Sigmoid colon (tissue), 7 donors: ENCODE measurements around the gene BHLHA15. TPM values are rescaled to one million over a fixed set of nuclear protein-coding genes. Genes with fewer than 3 reads are reported as not detected.

Experiments
- DNase-seq: peaks from one replicate; pipeline ENCODE4 v3.0.0-alpha.2; 2019
- H3K27ac ChIP-seq, 4 donors: fragments of 200-600 bp; sonication (generic); one replicate each; pipeline ENCODE4 v1.5.1; 2016 to 2019; ENCODE audit warnings: mild to moderate bottlenecking in 1 of 4
- H3K27me3 ChIP-seq, 3 donors: fragments of 200-600 bp; sonication (generic); one replicate each; pipeline ENCODE4 v1.5.1; 2019; ENCODE audit warnings: mild to moderate bottlenecking in 1 of 3
- H3K36me3 ChIP-seq, 4 donors: fragments of 200-600 bp; sonication (generic); one replicate each; pipeline ENCODE4 v1.5.1; 2016 to 2019
- H3K4me1 ChIP-seq, 4 donors: fragments of 200-600 bp; sonication (generic); one replicate each; pipeline ENCODE4 v1.5.1; 2017 to 2019
- H3K4me3 ChIP-seq, 4 donors: fragments of 200-600 bp; sonication (generic); one replicate each; pipeline ENCODE4 v1.5.1; 2017 to 2019; ENCODE audit warnings: mild to moderate bottlenecking in 2 of 4, moderate library complexity in 1 of 4
- H3K9me3 ChIP-seq, 4 donors: fragments of 200-600 bp in 3 of 4; sonication (generic) in 3 of 4; one replicate each; pipeline versions ENCODE4 v1.5.1 to v1.6.1; 2013 to 2019
- EP300 ChIP-seq, 4 donors: sonication (generic); formaldehyde crosslinking; IDR thresholded peaks; one replicate each; pipeline ENCODE4 v1.6.1; 2017; ENCODE audit warnings: antibody characterized with exemption in 4 of 4
- POLR2A ChIP-seq, 2 donors: fragments of 450-650 bp; IDR thresholded peaks; one replicate each; pipeline ENCODE4 v1.6.1; 2016; ENCODE audit warnings: antibody characterized with exemption in 2 of 2, mild to moderate bottlenecking in 2 of 2, moderate library complexity in 2 of 2
- POLR2AphosphoS5 ChIP-seq, 4 donors: sonication (generic); formaldehyde crosslinking; IDR thresholded peaks; one replicate each; pipeline ENCODE4 v1.6.1; 2017; ENCODE audit warnings: antibody characterized with exemption in 4 of 4
- WGBS, 2 donors: extraction: QIAGEN DNeasy Blood & Tissue Kit; methylation state at CpG; one replicate each; pipeline ENCODE4 v1.1.7; 2013; 5-methylcytosine and 5-hydroxymethylcytosine counted together
- intact Hi-C: fragments of 100-400 bp; cut with DNase I; formaldehyde crosslinking; loops from one replicate; pipeline ENCODE4 v1.15.1; 2023
- polyA plus RNA-seq, 3 donors: library from polyadenylated mRNA; stranded (reverse); fragments of 200-250 nt; gene quantifications; one replicate each; pipeline ENCODE4 v1.2.3, GENCODE V29; 2013
- total RNA-seq, 4 donors: library from RNA; depleted of rRNA; stranded (reverse); fragments of >200 nt; gene quantifications; one replicate each; pipeline ENCODE4 v1.1.0, GENCODE V29; 2016
- TF ChIP-seq, protein P1 (sequence below), 4 experiments: fragments of 450-650 bp in 3 of 4; fragments of 200-600 bp in 1 of 4; IDR thresholded peaks; one replicate each; pipeline ENCODE4 v1.5.1; 2016 to 2019; ENCODE audit warnings: antibody characterized with exemption in 4 of 4, mild to moderate bottlenecking in 3 of 4, moderate library complexity in 2 of 4
- donor health status: healthy with polysubstance abuse.
- donor health status: Bipolar disorder and iron deficiency.
- donor health status: healthy.

The BHLHA15 gene
- total and polyA plus RNA-seq, 7 donors = 1.2 to 1.4 TPM; not detected in 5

GRCh38 chr7:98196706-98197605 lies 14.3 kb upstream of the BHLHA15 start:
- Histone ChIP-seq H3K9me3 (no peaks in the 10 kb centered on the region), H3K36me3 (peaks cover 7 to 46% (median 11%) of the 10 kb centered on the region in 4 donors), H3K27me3 (no peaks in the 10 kb centered on the region), H3K27ac (no peak overlapping the region), H3K4me3 (no peak overlapping the region), H3K4me1 (no peaks in the 10 kb centered on the region)
- DNase-seq = no peak
- WGBS, 2 donors = 87 to 93% methylated on average over 16 of the region's 16 CpGs
- TF ChIP-seq, protein P1, sequence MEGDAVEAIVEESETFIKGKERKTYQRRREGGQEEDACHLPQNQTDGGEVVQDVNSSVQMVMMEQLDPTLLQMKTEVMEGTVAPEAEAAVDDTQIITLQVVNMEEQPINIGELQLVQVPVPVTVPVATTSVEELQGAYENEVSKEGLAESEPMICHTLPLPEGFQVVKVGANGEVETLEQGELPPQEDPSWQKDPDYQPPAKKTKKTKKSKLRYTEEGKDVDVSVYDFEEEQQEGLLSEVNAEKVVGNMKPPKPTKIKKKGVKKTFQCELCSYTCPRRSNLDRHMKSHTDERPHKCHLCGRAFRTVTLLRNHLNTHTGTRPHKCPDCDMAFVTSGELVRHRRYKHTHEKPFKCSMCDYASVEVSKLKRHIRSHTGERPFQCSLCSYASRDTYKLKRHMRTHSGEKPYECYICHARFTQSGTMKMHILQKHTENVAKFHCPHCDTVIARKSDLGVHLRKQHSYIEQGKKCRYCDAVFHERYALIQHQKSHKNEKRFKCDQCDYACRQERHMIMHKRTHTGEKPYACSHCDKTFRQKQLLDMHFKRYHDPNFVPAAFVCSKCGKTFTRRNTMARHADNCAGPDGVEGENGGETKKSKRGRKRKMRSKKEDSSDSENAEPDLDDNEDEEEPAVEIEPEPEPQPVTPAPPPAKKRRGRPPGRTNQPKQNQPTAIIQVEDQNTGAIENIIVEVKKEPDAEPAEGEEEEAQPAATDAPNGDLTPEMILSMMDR (IDR thresholded peaks at IDR 0.05) = no peak
- no peak for TF ChIP-seq POLR2AphosphoS5 (IDR thresholded peaks at IDR 0.05)
- TF ChIP-seq POLR2A (IDR thresholded peaks at IDR 0.05) = no peak
- TF ChIP-seq EP300 (IDR thresholded peaks at IDR 0.05) = no peak
- intact Hi-C loops = no loop called here

DNA sequence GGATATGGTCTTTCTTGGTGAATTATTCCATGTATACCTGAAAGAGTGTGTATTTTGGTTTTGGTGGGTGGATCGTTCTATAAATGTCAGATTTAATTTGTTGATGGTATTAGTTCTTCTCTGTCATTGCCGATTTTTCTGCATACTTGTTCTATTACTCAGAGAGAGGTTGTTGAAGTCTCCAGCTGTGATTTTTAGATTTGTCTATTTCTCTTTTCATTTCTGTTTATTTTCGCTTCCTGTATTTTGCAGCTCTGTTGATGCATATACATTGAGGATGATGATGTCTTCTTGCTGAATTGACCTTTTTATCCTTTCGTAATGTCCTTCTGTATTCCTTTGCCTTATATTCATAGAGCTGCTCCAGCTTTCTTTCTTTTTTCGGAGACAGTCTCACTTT lies 12.1 kb upstream of the BHLHA15 start:
- Histone ChIP-seq H3K27ac (no peak overlapping the region), H3K9me3 (no peaks in the 10 kb centered on the region), H3K4me1 (no peaks in the 10 kb centered on the region), H3K36me3 (peaks cover 5 to 37% (median 9%) of the 10 kb centered on the region in 4 donors), H3K4me3 (no peak overlapping the region), H3K27me3 (no peaks in the 10 kb centered on the region)
- WGBS, 2 donors = 87 to 96% methylated on average over 5 of the region's 5 CpGs
- intact Hi-C loops = no loop called here
- no peak for TF ChIP-seq EP300 (IDR thresholded peaks at IDR 0.05)
- no peak for TF ChIP-seq POLR2AphosphoS5 (IDR thresholded peaks at IDR 0.05)
- TF ChIP-seq POLR2A (IDR thresholded peaks at IDR 0.05) = no peak
- TF ChIP-seq, protein P1 (IDR thresholded peaks at IDR 0.05) = no peak
- DNase-seq = no peak

DNA sequence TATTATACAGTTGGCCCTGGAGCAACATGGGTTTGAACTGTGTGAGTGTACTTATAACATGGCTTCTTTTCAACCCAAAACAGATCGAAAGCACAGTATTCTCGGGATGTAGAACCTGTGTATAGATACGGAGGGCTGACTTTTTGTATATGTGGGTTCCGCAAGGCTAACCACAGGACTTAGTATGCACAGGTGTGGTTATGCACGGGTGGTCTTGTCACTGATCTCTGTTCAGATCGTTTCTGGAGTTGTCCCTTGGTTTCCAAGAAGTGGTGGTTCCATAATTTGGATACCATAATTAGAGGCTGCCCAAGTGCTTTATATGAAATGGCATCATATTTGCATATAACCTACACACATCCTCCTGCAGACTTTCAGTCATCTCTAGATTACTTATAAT lies 10.9 kb upstream of the BHLHA15 start:
- Histone ChIP-seq H3K4me3 (no peak overlapping the region), H3K27ac (no peak overlapping the region), H3K27me3 (no peaks in the 10 kb centered on the region), H3K36me3 (peaks cover 5 to 37% (median 18%) of the 10 kb centered on the region in 4 donors), H3K9me3 (no peaks in the 10 kb centered on the region), H3K4me1 (no peaks in the 10 kb centered on the region)
- intact Hi-C loops = no loop called here
- TF ChIP-seq, protein P1 (IDR thresholded peaks at IDR 0.05) = no peak
- TF ChIP-seq EP300 (IDR thresholded peaks at IDR 0.05) (no peak), POLR2AphosphoS5 (IDR thresholded peaks at IDR 0.05) (no peak), POLR2A (IDR thresholded peaks at IDR 0.05) (no peak)
- WGBS, 2 donors = 63 to 88% methylated on average over 6 of the region's 6 CpGs
- DNase-seq = no peak

- Histone ChIP-seq H3K36me3 (peaks cover 0 to 46% (median 29%) of the 10 kb centered on the region in 4 donors), H3K9me3 (no peaks in the 10 kb centered on the region), H3K4me3 (no peak overlapping the region), H3K27me3 (no peaks in the 10 kb centered on the region), H3K4me1 (no peaks in the 10 kb centered on the region), H3K27ac (no peak overlapping the region)
- DNase-seq = no peak
- intact Hi-C loops = no loop called here
- TF ChIP-seq EP300 (IDR thresholded peaks at IDR 0.05) (no peak), POLR2A (IDR thresholded peaks at IDR 0.05) (no peak)
- TF ChIP-seq, protein P1 (IDR thresholded peaks at IDR 0.05) = no peak
- 52 to 87% methylated on average over 15 of the region's 15 CpGs for WGBS, 2 donors
Observed at GRCh38 chr7:98202367-98203195, 8.7 kb upstream of the BHLHA15 start.
